Measurements from ENCODE around the gene MPRIP.

Gene MPRIP

GRCh38 chr17:17107281-17107680, 65.0 kb downstream of the MPRIP start:
- no peak for TF ChIP-seq CTCF (IDR thresholded peaks at IDR 0.05; ENCODE audit: borderline replicate concordance, insufficient read depth, low read depth, low read length)
- no peak overlapping the region for H3K4me3 ChIP-seq (ENCODE audit: low read depth, low read length)

GRCh38 chr17:17107891-17108431, 65.7 kb downstream of the MPRIP start:
- no peak overlapping the region for H3K4me3 ChIP-seq (ENCODE audit: low read depth, low read length)
- no peak for TF ChIP-seq CTCF (IDR thresholded peaks at IDR 0.05; ENCODE audit: borderline replicate concordance, insufficient read depth, low read depth, low read length)

- no peak for TF ChIP-seq CTCF (IDR thresholded peaks at IDR 0.05; ENCODE audit: borderline replicate concordance, insufficient read depth, low read depth, low read length)
- H3K4me3 ChIP-seq (ENCODE audit: low read depth, low read length) = no peak overlapping the region
Measured at GRCh38 chr17:17108451-17109049, 66.3 kb downstream of the MPRIP start.

GRCh38 chr17:17109256-17109655, 67.0 kb downstream of the MPRIP start:
- TF ChIP-seq CTCF (IDR thresholded peaks at IDR 0.05; ENCODE audit: borderline replicate concordance, insufficient read depth, low read depth, low read length) = no peak
- H3K4me3 ChIP-seq (ENCODE audit: low read depth, low read length) = no peak overlapping the region

GRCh38 chr17:17109907-17110306, 67.7 kb downstream of the MPRIP start:
- TF ChIP-seq CTCF (IDR thresholded peaks at IDR 0.05; ENCODE audit: borderline replicate concordance, insufficient read depth, low read depth, low read length) = no peak
- no peak overlapping the region for H3K4me3 ChIP-seq (ENCODE audit: low read depth, low read length)

GRCh38 chr17:17110520-17110919, 68.3 kb downstream of the MPRIP start:
- H3K4me3 ChIP-seq (ENCODE audit: low read depth, low read length) = no peak overlapping the region
- no peak for TF ChIP-seq CTCF (IDR thresholded peaks at IDR 0.05; ENCODE audit: borderline replicate concordance, insufficient read depth, low read depth, low read length)
